ENCODE data around the gene MSI2. TPM values are rescaled to one million over a fixed set of nuclear protein-coding genes. Genes with fewer than 3 reads are reported as not detected.

MSI2 gene
- total RNA-seq, 1 experiment from 2014 or later, result 76.6 TPM

- no peak overlapping the region for H3K27ac ChIP-seq
- H3K27me3 ChIP-seq, result no peaks in the 10 kb centered on the region
- DNase-seq, result no peak
- H3K36me3 ChIP-seq, result no peaks in the 10 kb centered on the region
- H3K4me3 ChIP-seq, result no peak overlapping the region
- H3K4me1 ChIP-seq, result peaks cover 3% of the 10 kb centered on the region
- no peaks in the 10 kb centered on the region for H3K9me3 ChIP-seq (replicated peaks)
Measured at GRCh38 chr17:57586196-57586740, 329.9 kb downstream of the MSI2 start.

GRCh38 chr17:57586742-57587141 is 330.4 kb downstream of the MSI2 start:
- H3K36me3 ChIP-seq, result no peaks in the 10 kb centered on the region
- DNase-seq, result no peak
- H3K4me1 ChIP-seq, result no peaks in the 10 kb centered on the region; the same call in 1 of the 2 replicates
- no peaks in the 10 kb centered on the region for H3K9me3 ChIP-seq (replicated peaks)
- no peaks in the 10 kb centered on the region for H3K27me3 ChIP-seq
- no peak overlapping the region for H3K4me3 ChIP-seq
- H3K27ac ChIP-seq, result no peak overlapping the region

GRCh38 chr17:57587193-57587969 is 331.1 kb downstream of the MSI2 start:
- Histone ChIP-seq H3K9me3 (replicated peaks) (no peaks in the 10 kb centered on the region), H3K4me1 (no peaks in the 10 kb centered on the region), H3K4me3 (no peak overlapping the region), H3K36me3 (no peaks in the 10 kb centered on the region), H3K27me3 (no peaks in the 10 kb centered on the region), H3K27ac (no peak overlapping the region)
- no peak for DNase-seq

GRCh38 chr17:57588086-57588485 is 331.8 kb downstream of the MSI2 start:
- no peak overlapping the region for H3K27ac ChIP-seq
- no peak for DNase-seq
- peaks cover 6% of the 10 kb centered on the region for H3K4me1 ChIP-seq
- no peak overlapping the region for H3K4me3 ChIP-seq
- H3K9me3 ChIP-seq (replicated peaks), result no peaks in the 10 kb centered on the region
- H3K27me3 ChIP-seq, result no peaks in the 10 kb centered on the region
- H3K36me3 ChIP-seq, result no peaks in the 10 kb centered on the region

GRCh38 chr17:57589151-57590034 is 333.1 kb downstream of the MSI2 start:
- Histone ChIP-seq H3K27ac (no peak overlapping the region), H3K4me1 (peaks cover 13% of the 10 kb centered on the region), H3K4me3 (no peak overlapping the region), H3K36me3 (no peaks in the 10 kb centered on the region), H3K9me3 (replicated peaks) (no peaks in the 10 kb centered on the region), H3K27me3 (no peaks in the 10 kb centered on the region)
- DNase-seq, result no peak

GRCh38 chr17:57593739-57594462 is 337.6 kb downstream of the MSI2 start:
- 0 out of 2 replicates have a peak, but pooled peaks cover 3% of the 10 kb centered on the region for H3K9me3 ChIP-seq (replicated peaks)
- H3K27ac ChIP-seq, result no peak overlapping the region
- H3K4me3 ChIP-seq, result no peak overlapping the region
- peaks cover 17% of the 10 kb centered on the region for H3K4me1 ChIP-seq
- H3K27me3 ChIP-seq, result no peaks in the 10 kb centered on the region
- no peak for DNase-seq
- H3K36me3 ChIP-seq, result no peaks in the 10 kb centered on the region

GRCh38 chr17:57594767-57595166 is 338.4 kb downstream of the MSI2 start:
- DNase-seq, result no peak
- H3K27ac ChIP-seq, result no peak overlapping the region
- H3K27me3 ChIP-seq, result no peaks in the 10 kb centered on the region
- H3K36me3 ChIP-seq, result no peaks in the 10 kb centered on the region
- no peak overlapping the region for H3K4me3 ChIP-seq
- H3K4me1 ChIP-seq, result peaks cover 17% of the 10 kb centered on the region
- H3K9me3 ChIP-seq (replicated peaks), result 0 out of 2 replicates have a peak, but pooled peaks cover 3% of the 10 kb centered on the region

GRCh38 chr17:57595426-57595825 is 339.1 kb downstream of the MSI2 start:
- Histone ChIP-seq H3K36me3 (no peaks in the 10 kb centered on the region; the same call in 1 of the 2 replicates), H3K4me1 (peaks cover 17% of the 10 kb centered on the region), H3K9me3 (replicated peaks) (0 out of 2 replicates have a peak, but pooled peaks cover 3% of the 10 kb centered on the region), H3K27me3 (no peaks in the 10 kb centered on the region), H3K4me3 (no peak overlapping the region), H3K27ac (no peak overlapping the region)
- DNase-seq, result no peak

- Histone ChIP-seq H3K36me3 (no peaks in the 10 kb centered on the region; the same call in 1 of the 2 replicates), H3K27me3 (no peaks in the 10 kb centered on the region), H3K4me1 (peaks cover 17% of the 10 kb centered on the region), H3K9me3 (replicated peaks) (0 out of 2 replicates have a peak, but pooled peaks cover 3% of the 10 kb centered on the region), H3K4me3 (no peak overlapping the region), H3K27ac (no peak overlapping the region)
- DNase-seq, result no peak
Measured at GRCh38 chr17:57595947-57596695, 339.8 kb downstream of the MSI2 start.

GRCh38 chr17:57597101-57597500 is 340.8 kb downstream of the MSI2 start:
- H3K4me3 ChIP-seq, result no peak overlapping the region
- no peaks in the 10 kb centered on the region for H3K27me3 ChIP-seq
- no peak overlapping the region for H3K27ac ChIP-seq
- no peak for DNase-seq
- H3K9me3 ChIP-seq (replicated peaks), result 0 out of 2 replicates have a peak, but pooled peaks cover 3% of the 10 kb centered on the region
- H3K36me3 ChIP-seq, result no peaks in the 10 kb centered on the region; the same call in 1 of the 2 replicates
- H3K4me1 ChIP-seq, result peaks cover 17% of the 10 kb centered on the region

GRCh38 chr17:57597531-57598453 is 341.5 kb downstream of the MSI2 start:
- Histone ChIP-seq H3K36me3 (no peaks in the 10 kb centered on the region; the same call in 1 of the 2 replicates), H3K4me1 (peaks cover 14% of the 10 kb centered on the region), H3K27me3 (no peaks in the 10 kb centered on the region), H3K4me3 (no peak overlapping the region), H3K27ac (no peak overlapping the region), H3K9me3 (replicated peaks) (0 out of 2 replicates have a peak, but pooled peaks cover 3% of the 10 kb centered on the region)
- peak; percentile 65 to 85 for DNase-seq

- no peak overlapping the region for H3K27ac ChIP-seq
- H3K4me1 ChIP-seq, result peaks cover 8% of the 10 kb centered on the region
- no peak overlapping the region for H3K4me3 ChIP-seq
- H3K36me3 ChIP-seq, result no peaks in the 10 kb centered on the region; the same call in 1 of the 2 replicates
- 0 out of 2 replicates have a peak, but pooled peaks cover 3% of the 10 kb centered on the region for H3K9me3 ChIP-seq (replicated peaks)
- no peaks in the 10 kb centered on the region for H3K27me3 ChIP-seq
- no peak for DNase-seq
Measured at GRCh38 chr17:57599271-57600045, 343.1 kb downstream of the MSI2 start.

Data from SJCRH30 (cell line).